Activated naive CD4-positive, alpha-beta T cell treated with anti-CD3 and anti-CD28 coated beads, Interleukin-2, amount 10 ng/mL, durations not matched to agents 7 days and 5 days (primary cell): ENCODE measurements around the gene ANGEL2.

Experiments
- CTCF ChIA-PET: fragments of 350-600 bp; sonication (Branson Sonifier 250); formaldehyde crosslinking; loops from one replicate; lab custom pipeline; 2021; ENCODE audit warnings: antibody characterized with exemption; lab: Charles Lee
- DNase-seq: peaks from one replicate; pipeline ENCODE4 v3.0.0-alpha.2; 2020
- H3K27ac Mint-ChIP-seq: one replicate; pipeline ENCODE4 v1.8.0; 2021; ENCODE audit warnings: mild to moderate bottlenecking, moderate library complexity, mixed read lengths
- H3K27me3 Mint-ChIP-seq: one replicate; pipeline ENCODE4 v1.8.0; 2021; ENCODE audit warnings: mild to moderate bottlenecking, mixed read lengths
- H3K36me3 Mint-ChIP-seq: one replicate; pipeline ENCODE4 v1.8.0; 2021; ENCODE audit warnings: mixed read lengths
- H3K4me1 Mint-ChIP-seq: one replicate; pipeline ENCODE4 v1.8.0; 2021; ENCODE audit warnings: mixed read lengths
- H3K4me3 Mint-ChIP-seq: one replicate; pipeline ENCODE4 v1.8.0; 2021; ENCODE audit warnings: mild to moderate bottlenecking, moderate library complexity, mixed read lengths
- H3K9me3 Mint-ChIP-seq: one replicate; pipeline ENCODE4 v1.8.0; 2021; ENCODE audit warnings: mixed read lengths

ANGEL2 gene

GRCh38 chr1:212990276-212990675, 25.4 kb downstream of the ANGEL2 start:
- no peaks in the 10 kb centered on the region for H3K9me3 Mint-ChIP-seq
- peaks cover 17% of the 10 kb centered on the region for H3K36me3 Mint-ChIP-seq
- no peak overlapping the region for H3K4me3 Mint-ChIP-seq
- no peak overlapping the region for H3K27ac Mint-ChIP-seq
- peaks cover 4% of the 10 kb centered on the region for H3K4me1 Mint-ChIP-seq
- DNase-seq = no peak
- H3K27me3 Mint-ChIP-seq = no peaks in the 10 kb centered on the region
- CTCF ChIA-PET = interaction anchor here (1.0 to 1.3 kb wide), 3 partner anchors 11 to 175 kb away, joined by 3 read pairs; no protein-coding TSS in a partner anchor

DNA sequence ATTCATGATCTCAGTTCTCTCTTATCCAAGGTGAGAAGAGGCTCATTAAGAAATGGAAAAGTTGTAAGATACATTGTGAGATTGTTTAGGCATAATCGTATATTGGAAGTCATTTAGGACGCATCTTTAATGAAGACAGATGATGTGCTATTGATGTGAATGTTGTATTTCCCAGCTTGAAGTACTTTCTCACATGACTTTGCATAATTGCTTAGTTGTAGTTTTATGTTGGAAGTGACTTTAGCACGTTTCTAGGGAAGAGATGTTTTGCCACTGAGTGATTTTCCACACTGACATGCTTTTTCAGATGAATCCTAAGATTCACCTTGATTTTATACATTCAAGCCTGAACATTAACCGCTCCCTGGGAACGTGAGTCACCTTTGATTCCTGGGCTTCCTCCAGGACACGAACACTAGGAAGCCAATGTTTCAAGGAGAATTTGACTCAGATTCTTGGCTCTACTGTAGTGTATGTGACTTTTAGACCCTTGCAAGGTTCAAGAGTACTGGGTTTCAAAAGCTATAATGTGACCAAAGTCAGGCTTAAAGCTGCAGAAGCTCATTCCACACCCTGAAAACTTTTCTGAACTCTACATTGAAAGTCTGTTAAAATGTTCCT, 27.9 kb downstream of the ANGEL2 start:
- Mint-ChIP-seq H3K4me3 (no peak overlapping the region), H3K27me3 (no peaks in the 10 kb centered on the region), H3K9me3 (no peaks in the 10 kb centered on the region), H3K27ac (no peak overlapping the region), H3K36me3 (peaks cover 9% of the 10 kb centered on the region), H3K4me1 (peaks cover 4% of the 10 kb centered on the region)
- DNase-seq = no peak
- CTCF ChIA-PET = interaction anchor here (1.0 to 1.9 kb wide), 2 partner anchors 10 to 323 kb away, joined by 3 to 4 read pairs; no protein-coding TSS in a partner anchor

DNA sequence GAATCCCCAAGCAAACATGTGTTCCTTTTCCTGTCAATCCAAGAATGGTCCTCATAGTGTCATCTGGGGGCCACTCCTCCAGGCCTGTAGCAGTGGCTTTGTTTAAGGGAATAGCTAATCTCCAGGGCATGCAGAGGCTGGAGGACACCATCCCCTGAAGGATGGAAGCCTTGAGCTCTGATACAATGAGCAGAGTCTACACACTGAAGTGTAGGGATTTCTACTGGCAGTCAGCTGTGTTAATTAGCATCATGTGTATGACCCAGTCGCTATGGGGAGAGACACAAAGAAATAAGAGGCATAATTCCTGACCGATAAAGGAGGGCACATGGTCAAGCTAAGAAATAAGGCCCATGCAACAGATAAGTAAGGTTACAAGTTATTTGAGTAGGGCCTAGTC, 29.1 kb downstream of the ANGEL2 start:
- CTCF ChIA-PET = interaction anchor here (0.6 to 1.9 kb wide), 6 partner anchors 8 to 531 kb away, joined by 3 to 5 read pairs (median 4); no protein-coding TSS in a partner anchor
- Mint-ChIP-seq H3K27ac (no peak overlapping the region), H3K4me3 (no peak overlapping the region), H3K27me3 (no peaks in the 10 kb centered on the region), H3K36me3 (peaks cover 3% of the 10 kb centered on the region), H3K4me1 (peaks cover 7% of the 10 kb centered on the region), H3K9me3 (no peaks in the 10 kb centered on the region)
- no peak for DNase-seq

- Mint-ChIP-seq H3K36me3 (no peaks in the 10 kb centered on the region), H3K4me1 (peaks cover 5% of the 10 kb centered on the region), H3K27ac (no peak overlapping the region), H3K27me3 (peaks cover 4% of the 10 kb centered on the region), H3K4me3 (no peak overlapping the region), H3K9me3 (no peaks in the 10 kb centered on the region)
- no peak for DNase-seq
- CTCF ChIA-PET = interaction anchor here (0.9 to 1.4 kb wide), 3 partner anchors 10 to 529 kb away, joined by 3 to 5 read pairs (median 4); no protein-coding TSS in a partner anchor
Observed at GRCh38 chr1:212984522-212985291, 31.0 kb downstream of the ANGEL2 start.

DNA sequence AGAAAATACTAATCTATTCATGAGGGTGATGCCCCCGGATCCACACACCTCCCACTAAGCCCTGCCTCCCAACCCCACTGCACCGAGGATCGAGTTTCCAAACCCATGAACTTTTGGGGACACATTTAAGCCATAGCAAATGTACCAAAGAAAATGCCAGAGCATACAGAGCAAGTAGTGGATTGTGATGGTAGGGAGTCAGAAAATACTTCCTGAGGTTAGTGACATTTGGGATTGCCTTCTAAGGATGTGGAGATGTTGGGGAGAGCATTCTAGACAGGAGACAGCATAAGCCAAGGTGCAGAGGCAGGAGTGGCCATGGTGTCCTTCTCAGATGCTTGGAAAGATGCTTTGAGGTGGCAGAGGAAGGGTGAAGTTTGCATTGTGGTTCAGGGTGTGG, 32.2 kb downstream of the ANGEL2 start:
- CTCF ChIA-PET = no interaction called here
- H3K4me3 Mint-ChIP-seq = no peak overlapping the region
- H3K27ac Mint-ChIP-seq = no peak overlapping the region

DNA sequence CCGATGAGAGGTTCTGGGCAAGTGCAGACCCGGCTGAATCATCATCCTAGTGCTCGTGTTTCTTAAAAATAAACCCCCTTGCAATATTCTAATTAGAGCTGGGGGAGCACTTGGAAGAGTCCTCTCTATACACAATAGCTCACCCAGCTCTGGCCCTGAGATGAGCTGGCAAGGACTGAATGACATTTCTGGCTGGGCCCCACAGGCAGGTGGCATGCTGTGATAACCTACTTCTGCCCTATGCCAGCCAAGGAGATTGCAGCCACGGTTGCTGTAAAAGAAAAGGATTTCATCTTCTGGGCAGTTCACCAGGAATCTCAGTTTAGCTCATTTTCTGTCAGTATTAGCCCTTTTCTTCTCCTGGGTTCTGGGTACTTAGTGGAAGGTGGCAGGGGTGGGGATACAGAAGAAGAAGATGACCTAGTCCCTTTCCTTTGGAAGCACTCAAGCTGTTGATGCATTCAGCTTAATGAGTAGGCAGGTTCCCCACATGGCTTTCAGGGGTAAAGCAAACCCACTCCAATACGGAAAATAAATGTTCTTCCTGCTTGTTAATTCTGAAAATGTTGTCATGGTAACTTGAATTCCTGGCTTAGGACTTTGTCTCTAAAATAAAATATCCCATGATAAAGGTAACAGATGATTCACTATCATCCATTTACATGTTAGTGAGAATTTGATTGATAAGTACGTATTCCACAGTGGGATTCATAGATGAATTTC, 33.1 kb downstream of the ANGEL2 start:
- H3K27me3 Mint-ChIP-seq = peaks cover 7% of the 10 kb centered on the region
- H3K4me1 Mint-ChIP-seq = peaks cover 7% of the 10 kb centered on the region
- CTCF ChIA-PET = interaction anchor here (1.3 to 2.5 kb wide), 3 partner anchors 13 to 33 kb away, joined by 3 to 10 read pairs (median 3); no protein-coding TSS in a partner anchor
- H3K9me3 Mint-ChIP-seq = no peaks in the 10 kb centered on the region
- H3K36me3 Mint-ChIP-seq = no peaks in the 10 kb centered on the region
- no peak for DNase-seq
- no peak overlapping the region for H3K4me3 Mint-ChIP-seq
- H3K27ac Mint-ChIP-seq = no peak overlapping the region

More for the DNA sequence above, 32.2 kb downstream of the ANGEL2 start:
- no peaks in the 10 kb centered on the region for H3K9me3 Mint-ChIP-seq
- no peak for DNase-seq
- H3K4me1 Mint-ChIP-seq = peaks cover 7% of the 10 kb centered on the region
- no peaks in the 10 kb centered on the region for H3K36me3 Mint-ChIP-seq
- H3K27me3 Mint-ChIP-seq = peaks cover 7% of the 10 kb centered on the region

- Mint-ChIP-seq H3K36me3 (no peaks in the 10 kb centered on the region), H3K4me3 (no peak overlapping the region), H3K4me1 (peaks cover 7% of the 10 kb centered on the region), H3K27ac (no peak overlapping the region), H3K27me3 (peaks cover 7% of the 10 kb centered on the region), H3K9me3 (no peaks in the 10 kb centered on the region)
- CTCF ChIA-PET = interaction anchor here (1.3 to 2.5 kb wide), 3 partner anchors 14 to 32 kb away, joined by 3 to 10 read pairs (median 3); no protein-coding TSS in a partner anchor
- DNase-seq = no peak
Observed at GRCh38 chr1:212981571-212982328, 33.9 kb downstream of the ANGEL2 start.

GRCh38 chr1:212981025-212981495, 34.6 kb downstream of the ANGEL2 start:
- H3K27me3 Mint-ChIP-seq = peaks cover 7% of the 10 kb centered on the region
- H3K27ac Mint-ChIP-seq = no peak overlapping the region
- no peaks in the 10 kb centered on the region for H3K36me3 Mint-ChIP-seq
- no peaks in the 10 kb centered on the region for H3K9me3 Mint-ChIP-seq
- H3K4me1 Mint-ChIP-seq = peaks cover 7% of the 10 kb centered on the region
- CTCF ChIA-PET = interaction anchor here (1.0 to 2.5 kb wide), 4 partner anchors 13 to 523 kb away, joined by 3 to 10 read pairs (median 4); no protein-coding TSS in a partner anchor
- DNase-seq = no peak
- H3K4me3 Mint-ChIP-seq = no peak overlapping the region

DNA sequence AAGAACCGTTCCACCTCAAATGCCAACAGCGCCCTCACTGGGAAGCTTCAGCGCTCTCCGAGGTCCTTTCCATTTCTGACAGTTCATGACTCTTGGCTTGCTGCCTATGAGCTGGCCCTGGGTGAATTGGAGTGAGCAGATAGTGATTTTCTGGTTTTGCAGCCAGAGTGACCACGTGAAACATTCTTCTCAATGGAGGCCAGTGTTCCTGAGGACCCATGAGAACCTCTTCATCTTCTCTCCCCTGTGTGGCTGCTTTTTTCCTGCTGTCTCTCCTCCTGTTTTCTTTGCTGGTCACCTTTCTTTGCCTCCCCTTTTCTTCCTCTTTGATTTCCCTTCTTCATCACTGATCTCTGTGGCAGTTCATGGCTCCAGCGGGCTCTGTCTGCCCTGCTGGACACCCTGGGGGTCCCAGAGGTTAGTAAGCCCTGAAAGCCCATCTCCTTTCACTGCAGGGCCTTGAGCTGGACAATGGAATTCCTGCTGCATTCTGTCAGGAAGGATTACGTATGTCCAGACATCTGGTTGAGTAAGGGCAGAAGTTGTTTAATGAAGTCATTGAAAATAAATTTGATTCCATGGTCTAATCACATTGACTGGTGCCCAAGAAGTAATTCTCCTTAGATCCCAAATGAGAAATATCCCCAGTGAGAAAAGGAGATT, 35.4 kb downstream of the ANGEL2 start:
- Mint-ChIP-seq H3K27ac (no peak overlapping the region), H3K4me1 (peaks cover 7% of the 10 kb centered on the region), H3K36me3 (no peaks in the 10 kb centered on the region), H3K9me3 (no peaks in the 10 kb centered on the region), H3K4me3 (no peak overlapping the region), H3K27me3 (peaks cover 7% of the 10 kb centered on the region)
- DNase-seq = no peak
- CTCF ChIA-PET = interaction anchor here (1.0 to 2.5 kb wide), 4 partner anchors 10 to 523 kb away, joined by 3 to 10 read pairs (median 4); no protein-coding TSS in a partner anchor

- no peak overlapping the region for H3K4me3 Mint-ChIP-seq
- H3K36me3 Mint-ChIP-seq = no peaks in the 10 kb centered on the region
- peaks cover 7% of the 10 kb centered on the region for H3K27me3 Mint-ChIP-seq
- no peaks in the 10 kb centered on the region for H3K9me3 Mint-ChIP-seq
- DNase-seq = no peak
- CTCF ChIA-PET = interaction anchor here (1.4 to 2.1 kb wide), 3 partner anchors 10 to 12 kb away, joined by 3 to 7 read pairs (median 4); no protein-coding TSS in a partner anchor
- no peak overlapping the region for H3K27ac Mint-ChIP-seq
- peaks cover 7% of the 10 kb centered on the region for H3K4me1 Mint-ChIP-seq
Observed at GRCh38 chr1:212979340-212980122, 36.1 kb downstream of the ANGEL2 start.

DNA sequence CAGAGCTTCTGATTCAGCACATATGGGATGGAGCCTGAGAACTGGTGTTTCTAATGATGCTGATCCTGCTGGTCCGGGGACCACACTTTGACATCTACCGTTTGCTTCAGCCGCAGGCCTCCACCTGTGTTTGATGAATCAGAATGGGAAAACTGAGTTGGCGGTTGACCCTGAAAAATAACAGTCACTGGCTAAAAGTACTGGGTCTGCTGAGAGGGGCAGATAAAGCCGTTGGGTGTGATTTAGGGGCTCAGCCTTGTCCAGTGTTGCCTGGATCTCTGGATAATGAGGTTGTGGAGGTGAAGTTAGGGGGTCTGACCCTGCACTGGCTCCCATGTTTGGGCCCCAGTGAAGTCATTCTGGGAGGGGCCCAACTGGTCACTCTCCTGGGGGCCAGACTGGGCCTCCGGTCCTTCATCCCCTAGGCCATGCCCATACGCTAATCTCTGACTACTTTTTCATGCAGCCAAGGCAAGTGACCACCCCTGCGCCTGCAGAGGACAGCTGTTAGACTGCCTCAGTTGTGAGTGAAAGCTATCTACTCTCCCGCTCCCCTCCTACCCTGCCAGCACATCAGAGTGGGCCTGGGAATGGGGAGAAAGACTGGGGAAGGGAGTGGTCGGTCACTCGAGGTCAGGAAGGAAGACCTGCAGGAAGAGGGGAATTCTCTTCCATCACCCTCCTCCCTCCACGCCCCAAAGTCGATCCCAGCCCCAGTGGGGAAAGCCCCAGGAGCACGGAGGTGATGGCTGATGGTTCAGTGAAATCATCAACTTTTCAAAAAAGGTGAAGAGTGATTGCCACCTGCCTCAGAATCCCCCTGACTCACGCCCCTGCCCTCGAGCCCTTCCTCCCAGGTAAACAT, 37.7 kb downstream of the ANGEL2 start:
- Mint-ChIP-seq H3K36me3 (no peaks in the 10 kb centered on the region), H3K4me1 (peaks cover 7% of the 10 kb centered on the region), H3K27ac (no peak overlapping the region), H3K9me3 (no peaks in the 10 kb centered on the region), H3K4me3 (no peak overlapping the region), H3K27me3 (peaks cover 10% of the 10 kb centered on the region)
- CTCF ChIA-PET = interaction anchor here (2.1 kb wide), 1 partner anchor 10 kb away, joined by 7 read pairs; no protein-coding TSS in a partner anchor
- no peak for DNase-seq
